Smooth muscle cell (in vitro differentiated cells): Measurements from ENCODE around the gene DDX31. TPM values are rescaled to one million over a fixed set of nuclear protein-coding genes. Genes with fewer than 3 reads are reported as not detected.

ENCODE experiments used
- DNase-seq: peaks from one replicate; lab custom pipeline; 2025; ENCODE audit not compliant: unreplicated experiment; lab: John Stamatoyannopoulos, UW
- H2AFZ ChIP-seq: fragments of 200-600 bp; sonication (generic); 2 replicates; pipeline ENCODE4 v1.6.0; 2016; ENCODE audit warnings: antibody characterized with exemption, low read depth, mild to moderate bottlenecking
- H3F3A ChIP-seq: fragments of 200-600 bp; sonication (generic); 2 replicates; pipeline ENCODE4 v1.6.0; 2017; ENCODE audit warnings: antibody characterized with exemption, low read depth
- H3K27ac ChIP-seq: fragments of 200-600 bp; sonication (generic); 2 replicates; pipeline ENCODE4 v1.5.1; 2016; ENCODE audit warnings: low read depth, mild to moderate bottlenecking
- H3K27me3 ChIP-seq: fragments of 200-600 bp; sonication (generic); 2 replicates; pipeline ENCODE4 v1.6.1; 2016; ENCODE audit warnings: low read depth, mild to moderate bottlenecking
- H3K36me3 ChIP-seq: fragments of 200-600 bp; sonication (generic); 2 replicates; pipeline ENCODE4 v1.5.1; 2016; ENCODE audit warnings: low read depth
- H3K4me1 ChIP-seq: fragments of 200-600 bp; sonication (generic); 2 replicates; pipeline ENCODE4 v1.5.1; 2016; ENCODE audit warnings: low read depth
- H3K4me2 ChIP-seq: fragments of 200-600 bp; sonication (generic); 2 replicates; pipeline ENCODE4 v1.6.0; 2016; ENCODE audit warnings: mild to moderate bottlenecking
- H3K4me3 ChIP-seq: fragments of 200-600 bp; sonication (generic); 2 replicates; pipeline ENCODE4 v1.5.1; 2016; ENCODE audit warnings: mild to moderate bottlenecking
- H3K79me2 ChIP-seq: fragments of 200-600 bp; sonication (generic); 2 replicates; pipeline ENCODE4 v1.6.0; 2016; ENCODE audit warnings: low read depth, mild to moderate bottlenecking
- H3K9ac ChIP-seq: fragments of 200-600 bp; sonication (generic); 2 replicates; pipeline ENCODE4 v1.6.0; 2016; ENCODE audit warnings: low read depth
- H3K9me3 ChIP-seq: fragments of 200-600 bp; sonication (generic); replicated peaks from 2 replicates; pipeline ENCODE4 v1.5.1; 2016; ENCODE audit warnings: low read depth
- H4K20me1 ChIP-seq: fragments of 200-600 bp; sonication (generic); 2 replicates; pipeline ENCODE4 v1.6.0; 2016; ENCODE audit warnings: low read depth
- WGBS: methylation state at CpG from one replicate; pipeline ENCODE4 v1.1.7; 2016; ENCODE audit warnings: low lambda C conversion rate; 5-methylcytosine and 5-hydroxymethylcytosine counted together
- polyA plus RNA-seq: library from polyadenylated mRNA; unstranded; fragments of >200 nt; fragmentation: Nextera tagmentation; extraction: Ambion mirVana; gene quantifications from 2 replicates; pipeline ENCODE4 v1.2.1, GENCODE V29; 2016
- total RNA-seq: library from RNA; depleted of rRNA; stranded (reverse); fragments of >200 nt; gene quantifications from 2 replicates; pipeline ENCODE4 v1.2.3, GENCODE V29; 2014
- TF ChIP-seq, protein P1 (sequence below): fragments of 200-600 bp; sonication (generic); IDR thresholded peaks from 2 replicates; pipeline ENCODE4 v1.5.1; 2017; ENCODE audit warnings: borderline replicate concordance, mild to moderate bottlenecking, antibody characterized with exemption; ENCODE audit not compliant: insufficient read depth, poor library complexity, severe bottlenecking

DDX31 gene
- total and polyA plus RNA-seq, 2 experiments from 2014 or later = 5.9 to 11.9 TPM

DNA sequence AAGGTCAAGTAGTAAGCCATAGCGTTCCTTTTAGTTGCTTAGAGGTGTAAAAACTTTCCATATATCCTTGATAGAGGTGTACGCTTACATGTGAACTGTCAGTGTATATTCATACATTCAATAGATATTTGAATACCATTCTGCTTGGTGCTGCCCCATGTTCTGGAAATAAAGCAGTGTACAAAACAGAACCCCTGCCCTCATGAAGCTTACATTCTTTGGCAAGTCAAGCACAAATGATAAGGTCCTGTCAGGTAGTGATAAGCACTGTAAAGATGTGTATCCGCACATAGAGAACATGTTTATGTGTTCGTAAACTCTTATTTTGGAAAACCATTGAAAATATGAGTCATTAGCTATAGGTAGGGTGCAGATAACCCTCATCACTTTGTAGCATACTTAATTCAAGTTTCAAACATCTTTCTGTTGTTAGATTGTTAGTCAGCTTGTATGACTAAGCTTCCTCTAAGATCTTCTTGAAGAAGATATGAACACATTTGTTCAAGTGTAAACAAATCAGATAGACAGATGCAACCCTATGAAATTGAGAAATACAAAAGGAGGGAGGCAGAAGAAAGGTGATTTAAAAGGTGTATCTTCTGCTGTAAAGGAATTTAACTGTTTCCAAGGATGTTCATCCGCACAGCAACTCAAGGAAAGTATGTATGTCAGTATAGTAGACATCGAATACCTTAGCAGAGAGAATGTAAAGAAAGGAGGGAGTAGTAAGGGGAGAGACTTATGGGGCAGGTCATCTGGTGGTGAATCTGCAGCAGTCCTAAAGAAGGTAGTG, 2.0 kb upstream of the DDX31 start:
- peaks cover 16% of the 10 kb centered on the region for H3K4me1 ChIP-seq
- no peak overlapping the region for H2AFZ ChIP-seq
- TF ChIP-seq, protein P1, sequence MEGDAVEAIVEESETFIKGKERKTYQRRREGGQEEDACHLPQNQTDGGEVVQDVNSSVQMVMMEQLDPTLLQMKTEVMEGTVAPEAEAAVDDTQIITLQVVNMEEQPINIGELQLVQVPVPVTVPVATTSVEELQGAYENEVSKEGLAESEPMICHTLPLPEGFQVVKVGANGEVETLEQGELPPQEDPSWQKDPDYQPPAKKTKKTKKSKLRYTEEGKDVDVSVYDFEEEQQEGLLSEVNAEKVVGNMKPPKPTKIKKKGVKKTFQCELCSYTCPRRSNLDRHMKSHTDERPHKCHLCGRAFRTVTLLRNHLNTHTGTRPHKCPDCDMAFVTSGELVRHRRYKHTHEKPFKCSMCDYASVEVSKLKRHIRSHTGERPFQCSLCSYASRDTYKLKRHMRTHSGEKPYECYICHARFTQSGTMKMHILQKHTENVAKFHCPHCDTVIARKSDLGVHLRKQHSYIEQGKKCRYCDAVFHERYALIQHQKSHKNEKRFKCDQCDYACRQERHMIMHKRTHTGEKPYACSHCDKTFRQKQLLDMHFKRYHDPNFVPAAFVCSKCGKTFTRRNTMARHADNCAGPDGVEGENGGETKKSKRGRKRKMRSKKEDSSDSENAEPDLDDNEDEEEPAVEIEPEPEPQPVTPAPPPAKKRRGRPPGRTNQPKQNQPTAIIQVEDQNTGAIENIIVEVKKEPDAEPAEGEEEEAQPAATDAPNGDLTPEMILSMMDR = no peak
- H3K9ac ChIP-seq = peak overlapping the region; percentile 98
- H4K20me1 ChIP-seq = peaks cover 60% of the 10 kb centered on the region
- H3K27ac ChIP-seq = peak overlapping the region; percentile 98
- H3K4me3 ChIP-seq = peak overlapping the region; percentile 96
- H3K9me3 ChIP-seq = no peaks in the 10 kb centered on the region
- DNase-seq = no peak
- H3K79me2 ChIP-seq = peaks cover 87% of the 10 kb centered on the region
- no peaks in the 10 kb centered on the region for H3K36me3 ChIP-seq
- H3K4me2 ChIP-seq = peak overlapping the region; percentile 91
- no peaks in the 10 kb centered on the region for H3K27me3 ChIP-seq
- WGBS = 86% methylated on average over 6 of the region's 6 CpGs
- no peaks in the 10 kb centered on the region for H3F3A ChIP-seq

DNA sequence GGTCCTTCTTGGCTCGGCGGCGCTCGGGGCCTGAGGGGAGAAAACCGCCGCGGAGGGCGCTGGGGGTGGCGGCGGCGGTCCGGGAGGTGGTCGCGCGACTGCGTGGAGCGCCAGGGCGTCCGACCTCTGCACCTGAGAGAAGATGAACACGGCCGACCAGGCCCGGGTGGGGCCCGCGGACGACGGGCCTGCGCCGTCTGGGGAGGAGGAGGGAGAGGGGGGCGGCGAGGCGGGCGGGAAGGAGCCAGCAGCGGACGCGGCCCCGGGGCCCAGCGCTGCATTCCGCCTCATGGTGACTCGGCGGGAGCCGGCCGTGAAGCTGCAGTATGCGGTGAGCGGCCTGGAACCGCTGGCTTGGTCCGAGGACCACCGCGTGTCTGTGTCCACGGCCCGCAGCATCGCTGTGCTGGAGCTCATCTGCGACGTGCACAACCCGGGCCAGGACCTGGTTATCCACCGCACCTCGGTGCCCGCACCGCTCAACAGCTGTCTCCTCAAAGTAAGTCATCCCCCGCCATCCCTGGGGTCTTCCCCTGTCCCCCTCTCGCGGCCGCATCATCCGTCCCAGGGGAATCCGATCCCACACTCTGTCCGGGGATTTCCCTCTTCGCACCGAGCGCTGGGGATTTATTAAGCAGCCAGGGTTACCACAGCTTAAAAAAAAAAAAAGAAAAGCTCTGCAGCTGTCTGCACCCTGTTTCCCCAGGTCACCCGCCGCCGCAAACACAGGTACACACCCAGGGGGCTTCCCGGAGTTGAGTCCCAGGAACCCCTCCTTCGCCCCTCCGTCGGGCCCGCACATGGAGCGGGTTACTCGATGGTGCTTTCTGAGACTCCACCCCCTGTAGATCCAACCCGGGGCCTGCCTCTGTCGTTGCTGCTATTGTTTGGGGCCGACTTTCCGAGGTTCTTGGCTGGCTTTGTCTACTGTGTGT, 941 bp upstream of the DDX31 start, which contains the start of gene GTF3C4:
GTF3C4 (plus strand) TSS at position 8 of the 935 bp plus-strand sequence; CDS start at position 143, 135 bp downstream.
- no peaks in the 10 kb centered on the region for H3F3A ChIP-seq
- no peaks in the 10 kb centered on the region for H3K27me3 ChIP-seq
- H3K4me1 ChIP-seq = peaks cover 16% of the 10 kb centered on the region
- TF ChIP-seq, protein P1 = no peak
- no peaks in the 10 kb centered on the region for H3K36me3 ChIP-seq
- no peak for DNase-seq
- under 1% methylated on average over 42 of the region's 82 CpGs for WGBS
- peak within 1 kb of the TSS; percentile 96 for H2AFZ ChIP-seq
- H3K4me3 ChIP-seq = peak within 1 kb of the TSS; percentile 96
- peaks cover 49% of the 10 kb centered on the region for H4K20me1 ChIP-seq
- peaks cover 87% of the 10 kb centered on the region for H3K79me2 ChIP-seq
- H3K9me3 ChIP-seq = no peaks in the 10 kb centered on the region
- H3K27ac ChIP-seq = peak within 1 kb of the TSS; percentile 98
- peak within 1 kb of the TSS; percentile 98 for H3K9ac ChIP-seq
- H3K4me2 ChIP-seq = peak within 1 kb of the TSS; percentile 91

DNA sequence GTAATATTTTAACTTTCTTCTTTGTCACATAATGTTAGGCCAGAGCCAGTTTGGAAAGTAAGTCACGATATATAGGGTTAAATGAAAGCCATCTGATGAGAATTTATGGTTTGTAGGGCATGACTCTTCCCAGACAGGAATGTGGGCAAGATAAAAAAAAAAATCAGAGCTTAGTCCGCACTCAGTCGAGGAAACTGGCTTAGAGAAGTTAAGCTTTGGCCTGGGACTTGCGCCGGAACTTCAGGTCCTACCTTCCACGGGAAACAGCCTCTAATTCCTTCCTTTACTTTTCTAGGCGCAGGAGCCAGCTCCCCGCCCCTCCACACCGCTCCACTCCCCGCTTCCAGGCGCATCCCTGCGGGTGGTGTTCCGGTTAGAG, 475 bp downstream of the DDX31 start:
- Histone ChIP-seq H3K27me3 (no peaks in the 10 kb centered on the region), H3K36me3 (no peaks in the 10 kb centered on the region), H3K4me1 (peaks cover 16% of the 10 kb centered on the region), H2AFZ (peak overlapping the region; percentile 96), H3K9ac (peak overlapping the region; percentile 98), H4K20me1 (peaks cover 44% of the 10 kb centered on the region), H3K27ac (peak overlapping the region; percentile 98), H3K79me2 (peaks cover 87% of the 10 kb centered on the region), H3K4me3 (peak overlapping the region; percentile 96), H3K4me2 (peak overlapping the region; percentile 91), H3K9me3 (no peaks in the 10 kb centered on the region), H3F3A (no peaks in the 10 kb centered on the region)
- 1% methylated on average over 13 of the region's 13 CpGs for WGBS
- DNase-seq = no peak
- TF ChIP-seq, protein P1 = no peak
